ENCODE data around the gene EPM2AIP1.

EPM2AIP1 gene

GRCh38 chr3:37015642-37016041, 22.7 kb upstream of the EPM2AIP1 start:
- H3K4me3 ChIP-seq (ENCODE audit: low read length, poor library complexity, severe bottlenecking): no peak overlapping the region
- H2AFZ ChIP-seq (ENCODE audit: low read length): no peak overlapping the region
- H3K79me2 ChIP-seq (ENCODE audit: insufficient read depth, low read length): no peaks in the 10 kb centered on the region
- H3K9me3 ChIP-seq (ENCODE audit: insufficient read depth, low read depth, low read length): no peaks in the 10 kb centered on the region
- no peaks in the 10 kb centered on the region for H3K9me2 ChIP-seq (replicated peaks; ENCODE audit: low read depth, low read length)
- H3F3A ChIP-seq (ENCODE audit: low read depth): no peaks in the 10 kb centered on the region
- H3K36me3 ChIP-seq (ENCODE audit: insufficient read depth, low read length): peaks cover 83% of the 10 kb centered on the region; the same call in 1 of the 2 replicates
- H4K20me1 ChIP-seq (ENCODE audit: insufficient read depth, low read length, poor library complexity, severe bottlenecking): no peaks in the 10 kb centered on the region
- no peaks in the 10 kb centered on the region for H3K4me1 ChIP-seq (ENCODE audit: insufficient read depth, low read length, poor library complexity, severe bottlenecking)
- H3K9ac ChIP-seq (ENCODE audit: low read depth, low read length, poor library complexity, severe bottlenecking): no peak overlapping the region
- H3K4me2 ChIP-seq (ENCODE audit: low read depth, low read length, poor library complexity, severe bottlenecking): no peak overlapping the region
- no peaks in the 10 kb centered on the region for H3K27me3 ChIP-seq (ENCODE audit: insufficient read depth, low read length, poor library complexity, severe bottlenecking)
- TF ChIP-seq, protein P1, sequence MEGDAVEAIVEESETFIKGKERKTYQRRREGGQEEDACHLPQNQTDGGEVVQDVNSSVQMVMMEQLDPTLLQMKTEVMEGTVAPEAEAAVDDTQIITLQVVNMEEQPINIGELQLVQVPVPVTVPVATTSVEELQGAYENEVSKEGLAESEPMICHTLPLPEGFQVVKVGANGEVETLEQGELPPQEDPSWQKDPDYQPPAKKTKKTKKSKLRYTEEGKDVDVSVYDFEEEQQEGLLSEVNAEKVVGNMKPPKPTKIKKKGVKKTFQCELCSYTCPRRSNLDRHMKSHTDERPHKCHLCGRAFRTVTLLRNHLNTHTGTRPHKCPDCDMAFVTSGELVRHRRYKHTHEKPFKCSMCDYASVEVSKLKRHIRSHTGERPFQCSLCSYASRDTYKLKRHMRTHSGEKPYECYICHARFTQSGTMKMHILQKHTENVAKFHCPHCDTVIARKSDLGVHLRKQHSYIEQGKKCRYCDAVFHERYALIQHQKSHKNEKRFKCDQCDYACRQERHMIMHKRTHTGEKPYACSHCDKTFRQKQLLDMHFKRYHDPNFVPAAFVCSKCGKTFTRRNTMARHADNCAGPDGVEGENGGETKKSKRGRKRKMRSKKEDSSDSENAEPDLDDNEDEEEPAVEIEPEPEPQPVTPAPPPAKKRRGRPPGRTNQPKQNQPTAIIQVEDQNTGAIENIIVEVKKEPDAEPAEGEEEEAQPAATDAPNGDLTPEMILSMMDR (conservative IDR thresholded peaks at IDR 0.05; ENCODE audit: low read length): no peak
- TF ChIP-seq EZH2phosphoT487 (IDR thresholded peaks at IDR 0.05; ENCODE audit: borderline replicate concordance): no peak

DNA sequence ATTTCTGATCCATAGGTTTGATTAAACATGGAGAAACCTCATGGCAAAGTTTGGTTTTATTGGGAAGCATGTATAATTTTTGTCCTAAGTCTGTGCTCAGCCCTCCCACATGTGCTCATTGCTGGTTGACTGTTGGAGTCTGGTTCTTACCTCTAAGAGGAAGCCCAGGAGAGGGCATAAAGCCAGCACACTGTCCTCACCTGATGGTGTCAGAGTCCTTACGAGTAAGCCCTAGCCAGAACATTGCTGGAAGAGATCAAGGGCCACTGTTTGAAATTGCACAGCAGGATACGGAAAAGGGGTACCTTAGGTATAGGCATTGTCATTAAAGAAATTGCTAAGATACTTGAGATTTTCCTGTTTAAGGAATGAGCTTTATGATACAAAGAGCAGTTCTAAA, 21.7 kb upstream of the EPM2AIP1 start:
- no peaks in the 10 kb centered on the region for H3K27me3 ChIP-seq (ENCODE audit: insufficient read depth, low read length, poor library complexity, severe bottlenecking)
- no peaks in the 10 kb centered on the region for H3K79me2 ChIP-seq (ENCODE audit: insufficient read depth, low read length)
- H3K9ac ChIP-seq (ENCODE audit: low read depth, low read length, poor library complexity, severe bottlenecking): no peak overlapping the region
- no peaks in the 10 kb centered on the region for H3F3A ChIP-seq (ENCODE audit: low read depth)
- peaks cover 75% of the 10 kb centered on the region; the same call in 1 of the 2 replicates for H3K36me3 ChIP-seq (ENCODE audit: insufficient read depth, low read length)
- TF ChIP-seq, protein P1 (conservative IDR thresholded peaks at IDR 0.05; ENCODE audit: low read length): no peak
- TF ChIP-seq EZH2phosphoT487 (IDR thresholded peaks at IDR 0.05; ENCODE audit: borderline replicate concordance): no peak
- no peaks in the 10 kb centered on the region for H3K4me1 ChIP-seq (ENCODE audit: insufficient read depth, low read length, poor library complexity, severe bottlenecking)
- H3K4me2 ChIP-seq (ENCODE audit: low read depth, low read length, poor library complexity, severe bottlenecking): no peak overlapping the region
- no peaks in the 10 kb centered on the region for H3K9me2 ChIP-seq (replicated peaks; ENCODE audit: low read depth, low read length)
- H4K20me1 ChIP-seq (ENCODE audit: insufficient read depth, low read length, poor library complexity, severe bottlenecking): no peaks in the 10 kb centered on the region
- no peaks in the 10 kb centered on the region for H3K9me3 ChIP-seq (ENCODE audit: insufficient read depth, low read depth, low read length)
- no peak overlapping the region for H3K4me3 ChIP-seq (ENCODE audit: low read length, poor library complexity, severe bottlenecking)
- no peak overlapping the region for H2AFZ ChIP-seq (ENCODE audit: low read length)

DNA sequence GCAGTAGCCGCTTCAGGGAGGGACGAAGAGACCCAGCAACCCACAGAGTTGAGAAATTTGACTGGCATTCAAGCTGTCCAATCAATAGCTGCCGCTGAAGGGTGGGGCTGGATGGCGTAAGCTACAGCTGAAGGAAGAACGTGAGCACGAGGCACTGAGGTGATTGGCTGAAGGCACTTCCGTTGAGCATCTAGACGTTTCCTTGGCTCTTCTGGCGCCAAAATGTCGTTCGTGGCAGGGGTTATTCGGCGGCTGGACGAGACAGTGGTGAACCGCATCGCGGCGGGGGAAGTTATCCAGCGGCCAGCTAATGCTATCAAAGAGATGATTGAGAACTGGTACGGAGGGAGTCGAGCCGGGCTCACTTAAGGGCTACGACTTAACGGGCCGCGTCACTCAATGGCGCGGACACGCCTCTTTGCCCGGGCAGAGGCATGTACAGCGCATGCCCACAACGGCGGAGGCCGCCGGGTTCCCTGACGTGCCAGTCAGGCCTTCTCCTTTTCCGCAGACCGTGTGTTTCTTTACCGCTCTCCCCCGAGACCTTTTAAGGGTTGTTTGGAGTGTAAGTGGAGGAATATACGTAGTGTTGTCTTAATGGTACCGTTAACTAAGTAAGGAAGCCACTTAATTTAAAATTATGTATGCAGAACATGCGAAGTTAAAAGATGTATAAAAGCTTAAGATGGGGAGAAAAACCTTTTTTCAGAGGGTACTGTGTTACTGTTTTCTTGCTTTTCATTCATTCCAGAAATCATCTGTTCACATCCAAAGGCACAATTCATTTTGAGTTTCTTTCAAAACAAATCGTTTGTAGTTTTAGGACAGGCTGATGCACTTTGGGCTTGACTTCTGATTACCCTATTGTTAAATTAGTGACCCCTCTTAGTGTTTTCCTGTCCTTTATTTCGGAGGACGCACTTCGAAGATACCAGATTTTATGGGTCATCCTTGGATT, 674 bp upstream of the EPM2AIP1 start, which contains the start of gene MLH1:
TSS of gene MLH1 (plus strand) at position 193 of the 958 bp plus-strand sequence. CDS start at position 223, 30 bp downstream.
- no peaks in the 10 kb centered on the region for H3K9me2 ChIP-seq (replicated peaks; ENCODE audit: low read depth, low read length)
- H3K4me2 ChIP-seq (ENCODE audit: low read depth, low read length, poor library complexity, severe bottlenecking): peak within 1 kb of the TSS; percentile 98
- no peak for TF ChIP-seq EZH2phosphoT487 (IDR thresholded peaks at IDR 0.05; ENCODE audit: borderline replicate concordance)
- TF ChIP-seq, protein P1 (conservative IDR thresholded peaks at IDR 0.05; ENCODE audit: low read length): no peak
- H3K79me2 ChIP-seq (ENCODE audit: insufficient read depth, low read length): peaks cover 89% of the 10 kb centered on the region
- H3F3A ChIP-seq (ENCODE audit: low read depth): no peaks in the 10 kb centered on the region
- H3K4me1 ChIP-seq (ENCODE audit: insufficient read depth, low read length, poor library complexity, severe bottlenecking): peaks cover 55% of the 10 kb centered on the region
- H2AFZ ChIP-seq (ENCODE audit: low read length): peak within 1 kb of the TSS; percentile 93
- peaks cover 20% of the 10 kb centered on the region; the same call in 1 of the 2 replicates for H3K36me3 ChIP-seq (ENCODE audit: insufficient read depth, low read length)
- H3K4me3 ChIP-seq (ENCODE audit: low read length, poor library complexity, severe bottlenecking): peak within 1 kb of the TSS; percentile 94
- H4K20me1 ChIP-seq (ENCODE audit: insufficient read depth, low read length, poor library complexity, severe bottlenecking): peaks cover 40% of the 10 kb centered on the region
- no peaks in the 10 kb centered on the region for H3K27me3 ChIP-seq (ENCODE audit: insufficient read depth, low read length, poor library complexity, severe bottlenecking)
- peak within 1 kb of the TSS; percentile 98 for H3K9ac ChIP-seq (ENCODE audit: low read depth, low read length, poor library complexity, severe bottlenecking)
- no peaks in the 10 kb centered on the region for H3K9me3 ChIP-seq (ENCODE audit: insufficient read depth, low read depth, low read length)
